T-helper 17 cell (primary cell): ENCODE data around the gene ODAM. TPM values are rescaled to one million over a fixed set of nuclear protein-coding genes. Genes with fewer than 3 reads are reported as not detected.
A peak's percentile ranks its signal among the peaks of the same experiment; 100 is the strongest.

Experiments
- ATAC-seq: fragments of 150-1000 bp; cut with Tn5 transposase; 2 replicates; pipeline ENCODE4 v1.10.0; 2021; ENCODE audit warnings: mild to moderate bottlenecking, moderate library complexity
- DNase-seq, 3 donors: peaks; one replicate each; pipeline versions ENCODE4 v3.0.0 to v3.0.0-alpha.2; 2020 to 2021
- H3K9me3 ChIP-seq: one replicate; pipeline ENCODE4 v1.7.0; 2013; ENCODE audit warnings: low read length, mild to moderate bottlenecking; ENCODE audit not compliant: control insufficient read depth, poor library complexity, severe bottlenecking
- H3K27ac Mint-ChIP-seq: one replicate; pipeline ENCODE4 v1.8.0; 2022; ENCODE audit warnings: mild to moderate bottlenecking, moderate library complexity, mixed read lengths
- H3K27me3 Mint-ChIP-seq: one replicate; pipeline ENCODE4 v1.8.0; 2022; ENCODE audit warnings: mixed read lengths
- H3K36me3 Mint-ChIP-seq: one replicate; pipeline ENCODE4 v1.8.0; 2022; ENCODE audit warnings: low read depth, mixed read lengths
- H3K4me1 Mint-ChIP-seq: one replicate; pipeline ENCODE4 v1.8.0; 2022; ENCODE audit warnings: mild to moderate bottlenecking, mixed read lengths
- H3K4me3 Mint-ChIP-seq: one replicate; pipeline ENCODE4 v1.8.0; 2022; ENCODE audit warnings: mild to moderate bottlenecking, moderate library complexity, mixed read lengths
- total RNA-seq, 4 donors: library from RNA in 2 of 4; stranded (reverse) in 2 of 4; gene quantifications; one replicate each; pipeline ENCODE4 v1.2.3 and lab custom pipeline; 2022 to 2026

Gene ODAM, protein sequence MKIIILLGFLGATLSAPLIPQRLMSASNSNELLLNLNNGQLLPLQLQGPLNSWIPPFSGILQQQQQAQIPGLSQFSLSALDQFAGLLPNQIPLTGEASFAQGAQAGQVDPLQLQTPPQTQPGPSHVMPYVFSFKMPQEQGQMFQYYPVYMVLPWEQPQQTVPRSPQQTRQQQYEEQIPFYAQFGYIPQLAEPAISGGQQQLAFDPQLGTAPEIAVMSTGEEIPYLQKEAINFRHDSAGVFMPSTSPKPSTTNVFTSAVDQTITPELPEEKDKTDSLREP
- total RNA-seq (not detected), total RNA-seq (lab: John Stamatoyannopoulos, UW) (0 reads per million in 2 donors)

DNA sequence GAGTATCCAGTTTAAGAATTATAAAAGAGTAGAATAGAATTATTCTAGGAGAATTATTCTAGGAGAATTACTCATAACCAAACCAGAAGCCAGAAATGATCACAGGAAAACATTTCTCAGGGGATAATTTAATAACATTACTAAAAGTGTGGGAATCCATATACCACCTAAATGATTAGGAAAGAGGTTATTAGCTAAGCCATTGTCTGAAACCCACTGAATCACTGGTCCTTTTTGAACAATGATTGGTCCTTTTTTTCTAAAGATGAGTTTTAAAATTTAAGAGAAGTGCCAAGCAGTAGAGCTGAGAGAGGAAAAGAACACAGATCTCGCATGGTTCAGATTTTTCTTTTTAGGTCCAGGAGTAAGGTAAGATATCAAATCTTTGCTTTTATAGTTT is at the start of gene ODAM:
Gene ODAM, plus strand, starts transcription at position 301 of the 400 bp plus-strand sequence. CDS start 819 bp downstream, outside the sequence.
- Mint-ChIP-seq H3K4me1 (no peaks in the 10 kb centered on the region), H3K27ac (no peak within 1 kb of the TSS), H3K27me3 (no peaks in the 10 kb centered on the region), H3K4me3 (no peak within 1 kb of the TSS), H3K36me3 (no peaks in the 10 kb centered on the region)
- no peak for ATAC-seq
- DNase-seq: no peak
- H3K9me3 ChIP-seq: no peaks in the 10 kb centered on the region

DNA sequence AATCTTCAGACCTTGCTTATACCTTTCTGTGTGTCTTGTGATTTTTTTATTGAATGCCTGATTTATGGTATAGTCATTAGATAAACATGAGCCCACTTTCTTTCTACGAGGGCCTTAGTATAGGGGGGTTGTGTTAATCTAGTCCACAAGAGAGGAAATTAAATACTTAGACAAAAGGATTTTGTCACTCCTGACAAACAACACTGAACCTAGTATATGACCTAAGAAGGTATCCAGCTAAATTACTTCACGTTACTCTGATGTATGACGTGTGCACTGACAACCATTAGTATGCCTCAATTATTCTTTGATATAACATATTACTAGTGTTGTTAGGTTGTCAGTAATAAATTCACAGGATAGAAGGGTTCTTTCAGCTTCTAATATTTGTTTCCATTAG is 44.3 kb upstream of the ODAM start:
- H3K27me3 Mint-ChIP-seq: no peaks in the 10 kb centered on the region
- H3K27ac Mint-ChIP-seq: no peak overlapping the region
- H3K9me3 ChIP-seq: no peaks in the 10 kb centered on the region
- H3K36me3 Mint-ChIP-seq: no peaks in the 10 kb centered on the region
- no peaks in the 10 kb centered on the region for H3K4me1 Mint-ChIP-seq
- DNase-seq (no peak), ATAC-seq (no peak)
- no peak overlapping the region for H3K4me3 Mint-ChIP-seq

GRCh38 chr4:70152088-70152487 is 43.4 kb upstream of the ODAM start:
- H3K4me3 Mint-ChIP-seq: no peak overlapping the region
- no peaks in the 10 kb centered on the region for H3K9me3 ChIP-seq
- no peaks in the 10 kb centered on the region for H3K27me3 Mint-ChIP-seq
- ATAC-seq (no peak), DNase-seq (no peak)
- no peaks in the 10 kb centered on the region for H3K36me3 Mint-ChIP-seq
- no peak overlapping the region for H3K27ac Mint-ChIP-seq
- no peaks in the 10 kb centered on the region for H3K4me1 Mint-ChIP-seq

GRCh38 chr4:70153937-70154336 is 41.6 kb upstream of the ODAM start, which contains the start of gene PRR27:
Gene PRR27 (plus strand): TSS chr4:70154237. CDS start chr4:70154376, 139 bp downstream.
- H3K36me3 Mint-ChIP-seq: no peaks in the 10 kb centered on the region
- no peaks in the 10 kb centered on the region for H3K27me3 Mint-ChIP-seq
- DNase-seq: no peak
- H3K27ac Mint-ChIP-seq: no peak within 1 kb of the TSS
- H3K4me3 Mint-ChIP-seq: no peak within 1 kb of the TSS
- no peaks in the 10 kb centered on the region for H3K9me3 ChIP-seq
- no peak for ATAC-seq
- no peaks in the 10 kb centered on the region for H3K4me1 Mint-ChIP-seq

GRCh38 chr4:70158576-70158975 is 36.9 kb upstream of the ODAM start:
- ATAC-seq: no peak
- H3K9me3 ChIP-seq: no peaks in the 10 kb centered on the region
- H3K4me1 Mint-ChIP-seq: no peaks in the 10 kb centered on the region
- no peak for DNase-seq
- H3K4me3 Mint-ChIP-seq: no peak overlapping the region
- no peaks in the 10 kb centered on the region for H3K36me3 Mint-ChIP-seq
- H3K27ac Mint-ChIP-seq: peak overlapping the region; percentile 62
- H3K27me3 Mint-ChIP-seq: no peaks in the 10 kb centered on the region

- Mint-ChIP-seq H3K27ac (no peak overlapping the region), H3K4me1 (no peaks in the 10 kb centered on the region), H3K36me3 (no peaks in the 10 kb centered on the region), H3K4me3 (no peak overlapping the region), H3K27me3 (no peaks in the 10 kb centered on the region)
- no peak for ATAC-seq
- DNase-seq: no peak
- H3K9me3 ChIP-seq: no peaks in the 10 kb centered on the region
Measured at GRCh38 chr4:70177090-70177489, 18.4 kb upstream of the ODAM start.

- DNase-seq: no peak
- Mint-ChIP-seq H3K36me3 (no peaks in the 10 kb centered on the region), H3K27ac (no peak overlapping the region), H3K4me1 (no peaks in the 10 kb centered on the region), H3K4me3 (no peak overlapping the region), H3K27me3 (no peaks in the 10 kb centered on the region)
- H3K9me3 ChIP-seq: no peaks in the 10 kb centered on the region
- no peak for ATAC-seq
Measured at GRCh38 chr4:70178075-70178660, 17.4 kb upstream of the ODAM start.

DNA sequence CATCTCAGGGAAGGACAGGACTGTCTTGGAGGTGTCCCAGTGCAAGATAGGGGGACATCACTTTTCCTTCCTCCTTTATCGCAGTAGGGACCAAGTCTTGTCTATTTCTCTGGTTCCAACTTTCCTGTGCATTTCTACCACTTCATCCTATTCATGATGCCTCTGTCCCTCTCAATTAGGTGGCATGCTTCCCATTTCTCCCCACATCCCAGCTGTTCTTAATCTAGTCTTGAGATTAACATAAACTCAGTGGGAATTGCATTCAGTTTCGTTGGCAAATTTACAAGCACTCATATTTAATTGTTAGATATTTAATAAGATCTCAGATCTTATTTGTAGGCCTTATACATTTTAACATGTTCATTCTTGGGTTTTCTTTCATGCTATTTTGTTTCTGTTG is 15.7 kb upstream of the ODAM start:
- no peaks in the 10 kb centered on the region for H3K36me3 Mint-ChIP-seq
- no peaks in the 10 kb centered on the region for H3K4me1 Mint-ChIP-seq
- H3K27ac Mint-ChIP-seq: no peak overlapping the region
- H3K4me3 Mint-ChIP-seq: no peak overlapping the region
- ATAC-seq (no peak), DNase-seq (no peak)
- H3K9me3 ChIP-seq: no peaks in the 10 kb centered on the region
- H3K27me3 Mint-ChIP-seq: peaks cover 8% of the 10 kb centered on the region

DNA sequence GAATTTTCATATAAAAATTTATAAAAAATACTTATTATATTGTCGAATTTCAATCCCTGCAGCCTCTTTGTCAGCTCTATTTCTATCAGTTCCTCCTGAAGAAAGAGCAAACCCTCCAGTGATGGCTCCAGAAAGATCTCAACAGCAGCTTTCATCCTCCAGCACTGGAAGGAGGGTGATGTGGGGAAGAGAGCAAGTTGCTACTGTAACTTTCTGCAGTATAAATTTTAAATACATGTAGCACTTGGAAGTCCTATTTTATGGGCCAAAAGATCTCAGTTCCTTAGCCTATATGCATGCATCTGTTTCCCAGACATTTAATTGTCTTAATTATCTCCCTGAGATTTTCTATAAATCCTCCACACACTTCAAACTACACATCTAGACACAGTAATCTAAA is 13.7 kb upstream of the ODAM start:
- H3K36me3 Mint-ChIP-seq: no peaks in the 10 kb centered on the region
- ATAC-seq: no peak
- no peaks in the 10 kb centered on the region for H3K9me3 ChIP-seq
- H3K4me1 Mint-ChIP-seq: no peaks in the 10 kb centered on the region
- H3K27ac Mint-ChIP-seq: no peak overlapping the region
- peaks cover 11% of the 10 kb centered on the region for H3K27me3 Mint-ChIP-seq
- no peak overlapping the region for H3K4me3 Mint-ChIP-seq
- DNase-seq: no peak

DNA sequence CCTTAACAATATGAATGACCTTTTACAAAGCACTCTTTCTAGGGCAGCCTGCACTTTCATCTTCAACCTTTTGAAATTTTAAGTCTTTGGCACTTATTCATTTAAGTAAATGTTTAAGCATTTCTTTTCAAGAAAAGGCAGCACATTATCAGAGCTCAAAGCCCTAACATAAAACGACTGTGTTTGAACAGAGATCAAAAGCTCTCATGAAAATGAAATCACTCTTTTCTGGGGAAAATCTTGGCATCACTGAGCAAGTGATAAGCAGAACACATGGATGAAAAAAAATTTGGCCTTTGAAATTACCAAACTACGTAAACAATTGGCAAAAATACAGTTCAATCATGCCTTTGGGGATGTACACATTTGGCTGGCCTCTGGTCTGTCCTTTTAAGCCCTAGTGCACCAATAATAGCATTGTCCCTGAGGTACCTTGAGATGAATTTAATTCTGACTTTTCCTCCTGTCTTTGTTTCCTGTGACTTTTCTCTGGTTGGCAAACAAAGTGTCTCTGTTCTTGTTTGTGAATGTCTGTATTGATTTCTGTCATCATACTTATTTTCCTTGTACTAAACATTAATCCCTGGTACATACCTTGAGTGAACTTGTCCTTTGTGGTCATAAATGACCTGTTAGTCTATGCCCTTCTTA is 12.9 kb upstream of the ODAM start:
- no peak for ATAC-seq
- no peak for DNase-seq
- H3K4me1 Mint-ChIP-seq: no peaks in the 10 kb centered on the region
- H3K4me3 Mint-ChIP-seq: no peak overlapping the region
- peaks cover 11% of the 10 kb centered on the region for H3K27me3 Mint-ChIP-seq
- H3K9me3 ChIP-seq: no peaks in the 10 kb centered on the region
- no peaks in the 10 kb centered on the region for H3K36me3 Mint-ChIP-seq
- no peak overlapping the region for H3K27ac Mint-ChIP-seq

GRCh38 chr4:70183168-70183939 is 12.2 kb upstream of the ODAM start:
- Mint-ChIP-seq H3K27ac (no peak overlapping the region), H3K4me3 (no peak overlapping the region), H3K36me3 (no peaks in the 10 kb centered on the region), H3K4me1 (no peaks in the 10 kb centered on the region), H3K27me3 (peaks cover 11% of the 10 kb centered on the region)
- ATAC-seq (no peak), DNase-seq (no peak)
- no peaks in the 10 kb centered on the region for H3K9me3 ChIP-seq

DNA sequence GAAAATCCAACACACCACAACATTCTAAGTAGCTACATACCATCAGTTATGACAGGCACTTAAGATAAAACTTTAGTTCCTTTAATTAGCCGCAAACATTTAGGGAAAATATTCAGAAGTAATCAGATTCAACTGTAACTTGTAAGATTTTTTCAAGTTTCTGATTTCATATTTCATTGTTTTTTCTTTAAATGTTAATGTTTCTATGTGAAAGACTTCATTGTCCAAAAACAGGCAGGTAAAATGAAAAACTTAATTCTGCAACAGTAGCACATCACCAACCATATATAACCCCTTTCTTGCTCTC is 11.6 kb upstream of the ODAM start:
- H3K27ac Mint-ChIP-seq: no peak overlapping the region
- H3K4me3 Mint-ChIP-seq: no peak overlapping the region
- DNase-seq: no peak
- ATAC-seq: no peak
- peaks cover 11% of the 10 kb centered on the region for H3K27me3 Mint-ChIP-seq
- H3K4me1 Mint-ChIP-seq: no peaks in the 10 kb centered on the region
- no peaks in the 10 kb centered on the region for H3K9me3 ChIP-seq
- no peaks in the 10 kb centered on the region for H3K36me3 Mint-ChIP-seq

- Mint-ChIP-seq H3K27me3 (peaks cover 11% of the 10 kb centered on the region), H3K4me1 (no peaks in the 10 kb centered on the region), H3K4me3 (no peak overlapping the region), H3K27ac (no peak overlapping the region), H3K36me3 (no peaks in the 10 kb centered on the region)
- DNase-seq: no peak
- ATAC-seq: no peak
- no peaks in the 10 kb centered on the region for H3K9me3 ChIP-seq
Measured at GRCh38 chr4:70187216-70187615, 8.3 kb upstream of the ODAM start.
